Measurements from ENCODE around the gene UBE3B. TPM values are rescaled to one million over a fixed set of nuclear protein-coding genes. Genes with fewer than 3 reads are reported as not detected.
A peak's percentile ranks its signal among the peaks of the same experiment; 100 is the strongest.

The UBE3B gene
- total and polyA plus RNA-seq, 4 experiments from 2014 or later, result 24.0 to 58.1 (median 40.1) TPM

DNA sequence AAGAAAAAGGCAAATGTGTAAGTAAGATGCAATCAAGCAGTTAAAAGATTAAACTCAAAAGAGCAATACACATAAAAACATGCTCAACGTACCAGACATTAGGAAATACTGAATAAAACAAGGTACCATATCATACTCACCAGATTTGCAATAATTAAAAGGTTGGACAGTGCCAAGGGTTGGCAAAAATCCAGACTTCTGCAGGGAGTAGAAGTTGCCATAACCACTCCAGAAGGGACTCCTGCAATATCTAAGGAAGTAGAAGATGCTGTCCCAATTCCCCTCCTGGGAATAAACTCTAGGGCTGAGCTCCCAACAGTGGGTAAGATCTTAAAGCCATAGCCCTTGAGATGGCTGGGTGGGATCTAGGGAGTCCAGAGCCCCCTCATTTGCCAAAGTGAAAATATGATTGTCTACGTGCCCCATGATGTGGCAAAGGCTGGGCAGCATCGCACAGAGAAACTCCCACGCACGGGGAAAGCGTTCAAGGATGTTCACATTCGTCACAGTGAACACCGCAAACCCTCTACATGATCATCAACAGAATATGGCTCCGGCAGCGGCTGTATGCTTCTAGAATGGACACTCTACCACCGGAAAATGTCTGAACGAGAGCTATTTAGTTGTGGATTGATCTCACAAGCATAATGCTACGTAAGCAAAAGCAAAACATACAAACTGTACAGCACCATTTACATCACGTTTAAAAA lies 12.6 kb upstream of the UBE3B start:
- Mint-ChIP-seq H3K9me3 (no peaks in the 10 kb centered on the region), H3K36me3 (peaks cover 0 to 40% of the 10 kb centered on the region in 2 donors), H3K4me1 (peaks cover 24 to 67% (median 39%) of the 10 kb centered on the region in 4 donors), H3K4me3 (no peak overlapping the region), H3K27me3 (no peaks in the 10 kb centered on the region), H3K27ac (peak overlapping the region in 1 of 7 donors; percentile 42)
- Histone ChIP-seq H3K36me3 (ENCODE audit: insufficient read depth, low read length) (peaks cover 29% of the 10 kb centered on the region), H3K27ac (ENCODE audit: low read depth, low read length) (no peak overlapping the region), H3K27me3 (ENCODE audit: insufficient read depth, low read length) (no peaks in the 10 kb centered on the region), H3K4me1 (ENCODE audit: insufficient read depth, low read length) (peaks cover 14% of the 10 kb centered on the region), H3K9me3 (ENCODE audit: control insufficient read depth in 1 of 2, low read length in 2 of 2) (no peaks in the 10 kb centered on the region), H3K4me3 (ENCODE audit: low read length in 2 of 2) (no peak overlapping the region)
- intact Hi-C loops (cut with micrococcal nuclease), result no loop called here
- CTCF ChIA-PET (ENCODE audit: partially characterized antibody), result interaction anchor here (0.7 to 1.0 kb wide), 2 partner anchors 32 to 36 kb away, joined by 3 read pairs; no protein-coding TSS in a partner anchor
- no peak for DNase-seq
- POLR2A ChIA-PET (ENCODE audit: partially characterized antibody), result interaction anchor here (2.8 kb wide), 1 partner anchor 12 kb away, joined by 7 read pairs; the partner anchor contains the start of genes KCTD10 and UBE3B

DNA sequence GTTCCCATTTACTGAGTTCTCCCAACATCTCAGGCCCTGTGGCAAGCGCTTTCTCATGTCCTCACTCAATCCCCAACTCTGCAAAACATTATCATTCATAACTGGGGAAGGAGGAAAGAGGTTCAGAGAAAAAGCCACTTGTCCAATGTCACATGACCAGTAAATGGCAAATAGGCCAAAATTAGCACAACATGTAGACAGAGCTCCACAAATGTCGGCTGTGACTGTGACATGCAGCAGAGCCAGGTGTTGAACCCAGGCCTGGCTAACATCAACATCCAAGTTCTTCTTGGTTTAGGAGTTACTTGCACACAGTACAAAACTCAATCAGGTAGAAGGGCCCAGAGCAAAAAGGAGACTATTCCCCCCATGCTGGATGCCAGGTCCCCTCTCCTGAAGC lies 11.1 kb upstream of the UBE3B start:
- Histone ChIP-seq H3K27me3 (ENCODE audit: insufficient read depth, low read length) (no peaks in the 10 kb centered on the region), H3K4me3 (ENCODE audit: low read length in 2 of 2) (no peak overlapping the region), H3K27ac (ENCODE audit: low read depth, low read length) (no peak overlapping the region), H3K9me3 (ENCODE audit: control insufficient read depth in 1 of 2, low read length in 2 of 2) (no peaks in the 10 kb centered on the region), H3K36me3 (ENCODE audit: insufficient read depth, low read length) (peaks cover 29% of the 10 kb centered on the region), H3K4me1 (ENCODE audit: insufficient read depth, low read length) (peaks cover 14% of the 10 kb centered on the region)
- H3K4me1 Mint-ChIP-seq, result peaks cover 31 to 79% (median 48%) of the 10 kb centered on the region in 4 donors
- intact Hi-C loops (cut with micrococcal nuclease), result no loop called here
- ChIA-PET POLR2A (ENCODE audit: partially characterized antibody) (no interaction called here), CTCF (ENCODE audit: partially characterized antibody) (no interaction called here)
- no peaks in the 10 kb centered on the region for H3K9me3 Mint-ChIP-seq
- no peaks in the 10 kb centered on the region for H3K27me3 Mint-ChIP-seq
- no peak overlapping the region for H3K4me3 Mint-ChIP-seq
- peak overlapping the region in 2 of 7 donors; percentile 8 to 32 for H3K27ac Mint-ChIP-seq
- peaks cover 0 to 46% of the 10 kb centered on the region in 2 donors for H3K36me3 Mint-ChIP-seq
- DNase-seq, result no peak

DNA sequence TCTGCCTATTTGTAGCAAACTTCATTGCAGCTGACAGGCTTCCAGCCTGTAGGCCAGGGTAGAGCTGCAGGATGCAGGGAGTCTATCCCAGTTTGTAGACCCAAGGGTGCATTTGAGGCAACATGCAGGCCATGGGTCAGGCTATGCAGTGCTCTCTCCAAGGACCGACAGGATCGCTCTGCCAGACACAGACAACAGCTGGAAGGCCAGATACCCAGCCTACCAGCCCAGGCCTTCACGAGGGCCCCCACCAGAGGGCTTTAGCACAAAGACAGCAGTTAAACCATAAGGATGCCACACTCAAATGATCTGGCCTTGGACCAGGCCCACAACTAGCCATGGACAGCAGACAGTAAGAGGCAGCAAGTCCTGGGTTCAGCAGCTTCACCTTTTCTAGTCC lies 10.6 kb upstream of the UBE3B start:
- Mint-ChIP-seq H3K4me3 (no peak overlapping the region), H3K9me3 (no peaks in the 10 kb centered on the region), H3K36me3 (peaks cover 0 to 46% of the 10 kb centered on the region in 2 donors), H3K4me1 (peaks cover 29 to 74% (median 45%) of the 10 kb centered on the region in 4 donors), H3K27ac (peak overlapping the region in 1 of 7 donors; percentile 8), H3K27me3 (no peaks in the 10 kb centered on the region)
- ChIA-PET POLR2A (ENCODE audit: partially characterized antibody) (no interaction called here), CTCF (ENCODE audit: partially characterized antibody) (no interaction called here)
- no peaks in the 10 kb centered on the region for H3K27me3 ChIP-seq (ENCODE audit: insufficient read depth, low read length)
- no peak overlapping the region for H3K27ac ChIP-seq (ENCODE audit: low read depth, low read length)
- H3K36me3 ChIP-seq (ENCODE audit: insufficient read depth, low read length), result peaks cover 29% of the 10 kb centered on the region
- no peak for DNase-seq
- H3K4me3 ChIP-seq (ENCODE audit: low read length in 2 of 2), result no peak overlapping the region
- peaks cover 14% of the 10 kb centered on the region for H3K4me1 ChIP-seq (ENCODE audit: insufficient read depth, low read length)
- intact Hi-C loops (cut with micrococcal nuclease), result no loop called here
- H3K9me3 ChIP-seq (ENCODE audit: control insufficient read depth in 1 of 2, low read length in 2 of 2), result no peaks in the 10 kb centered on the region

DNA sequence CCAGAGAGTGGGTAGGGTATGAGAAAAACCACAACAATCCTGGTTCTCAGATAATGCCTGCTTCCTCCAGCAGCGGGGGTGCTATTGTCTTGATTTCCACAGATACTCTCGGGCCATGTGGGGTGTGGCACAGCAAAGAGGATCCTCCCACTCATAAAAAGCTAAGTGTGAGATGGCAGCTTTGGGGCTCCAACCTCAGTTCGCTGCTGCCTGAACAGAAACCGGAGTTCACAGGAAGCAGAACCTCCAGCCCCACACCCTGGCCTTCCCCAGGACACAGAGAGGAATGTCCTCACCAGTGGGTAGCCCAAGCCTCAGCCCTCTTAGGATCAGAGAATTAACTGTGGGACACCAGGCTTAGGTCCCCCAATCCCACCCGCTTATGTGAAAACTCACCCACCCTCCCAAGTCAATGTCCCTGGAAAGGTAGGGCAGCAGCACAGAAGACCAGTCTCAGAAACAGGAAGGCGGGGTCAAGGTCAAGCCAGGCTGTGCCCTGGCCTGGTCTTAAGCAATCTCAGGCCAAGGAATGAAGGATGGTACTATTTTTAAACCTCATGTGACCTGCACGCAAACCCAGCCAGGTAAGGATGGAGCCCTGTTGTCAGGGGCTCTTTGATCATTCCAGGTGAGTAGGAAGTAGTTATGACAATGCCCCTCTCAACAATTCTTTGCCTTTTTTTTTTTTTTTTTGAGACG lies 9.3 kb upstream of the UBE3B start:
- Histone ChIP-seq H3K36me3 (ENCODE audit: insufficient read depth, low read length) (peaks cover 29% of the 10 kb centered on the region), H3K27me3 (ENCODE audit: insufficient read depth, low read length) (no peaks in the 10 kb centered on the region), H3K4me1 (ENCODE audit: insufficient read depth, low read length) (peaks cover 12% of the 10 kb centered on the region), H3K9me3 (ENCODE audit: control insufficient read depth in 1 of 2, low read length in 2 of 2) (no peaks in the 10 kb centered on the region), H3K27ac (ENCODE audit: low read depth, low read length) (no peak overlapping the region), H3K4me3 (ENCODE audit: low read length in 2 of 2) (no peak overlapping the region)
- no peak for DNase-seq
- CTCF ChIA-PET (ENCODE audit: partially characterized antibody), result interaction anchor here (1.4 kb wide), 1 partner anchor 40 kb away, joined by 3 read pairs; no protein-coding TSS in a partner anchor
- H3K27ac Mint-ChIP-seq, result no peak overlapping the region
- H3K36me3 Mint-ChIP-seq, result peaks cover 0 to 46% of the 10 kb centered on the region in 2 donors
- H3K9me3 Mint-ChIP-seq, result no peaks in the 10 kb centered on the region
- POLR2A ChIA-PET (ENCODE audit: partially characterized antibody), result no interaction called here
- no peaks in the 10 kb centered on the region for H3K27me3 Mint-ChIP-seq
- peaks cover 27 to 65% (median 41%) of the 10 kb centered on the region in 4 donors for H3K4me1 Mint-ChIP-seq
- intact Hi-C loops (cut with micrococcal nuclease), result no loop called here
- H3K4me3 Mint-ChIP-seq, result no peak overlapping the region

DNA sequence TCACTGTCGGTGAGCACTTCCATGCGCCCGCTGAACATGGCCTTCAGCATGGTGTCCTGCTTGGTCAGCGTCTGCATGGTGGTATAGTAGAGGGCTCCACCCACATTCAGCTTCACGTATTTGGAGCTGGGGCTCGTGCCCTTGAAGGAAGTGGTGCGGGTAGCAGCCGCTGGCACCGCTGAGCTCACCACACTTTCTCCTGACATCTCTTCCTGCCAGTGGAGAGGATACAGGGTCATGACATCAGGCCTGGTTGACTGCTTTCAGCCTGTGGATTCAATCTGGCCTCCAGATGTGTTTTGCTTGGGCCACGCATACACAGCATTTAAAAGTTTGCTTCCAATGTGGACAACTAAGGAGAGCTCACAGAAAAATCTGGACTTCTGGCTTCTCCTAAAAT lies 7.9 kb upstream of the UBE3B start:
- peaks cover 29% of the 10 kb centered on the region for H3K36me3 ChIP-seq (ENCODE audit: insufficient read depth, low read length)
- DNase-seq, result no peak
- no peak overlapping the region for H3K4me3 Mint-ChIP-seq
- H3K27ac ChIP-seq (ENCODE audit: low read depth, low read length), result no peak overlapping the region
- peaks cover 22 to 60% (median 29%) of the 10 kb centered on the region in 4 donors for H3K4me1 Mint-ChIP-seq
- no peaks in the 10 kb centered on the region for H3K27me3 Mint-ChIP-seq
- no peaks in the 10 kb centered on the region for H3K27me3 ChIP-seq (ENCODE audit: insufficient read depth, low read length)
- no peaks in the 10 kb centered on the region for H3K9me3 ChIP-seq (ENCODE audit: control insufficient read depth in 1 of 2, low read length in 2 of 2)
- POLR2A ChIA-PET (ENCODE audit: partially characterized antibody), result no interaction called here
- no peaks in the 10 kb centered on the region for H3K4me1 ChIP-seq (ENCODE audit: insufficient read depth, low read length)
- H3K9me3 Mint-ChIP-seq, result no peaks in the 10 kb centered on the region
- no peak overlapping the region for H3K4me3 ChIP-seq (ENCODE audit: low read length in 2 of 2)
- peaks cover 0 to 41% of the 10 kb centered on the region in 2 donors for H3K36me3 Mint-ChIP-seq
- no peak overlapping the region for H3K27ac Mint-ChIP-seq
- intact Hi-C loops (cut with micrococcal nuclease), result no loop called here
- CTCF ChIA-PET (ENCODE audit: partially characterized antibody), result interaction anchor here (1.1 to 1.4 kb wide), 3 partner anchors 36 to 376 kb away, joined by 3 to 4 read pairs (median 3); no protein-coding TSS in a partner anchor

DNA sequence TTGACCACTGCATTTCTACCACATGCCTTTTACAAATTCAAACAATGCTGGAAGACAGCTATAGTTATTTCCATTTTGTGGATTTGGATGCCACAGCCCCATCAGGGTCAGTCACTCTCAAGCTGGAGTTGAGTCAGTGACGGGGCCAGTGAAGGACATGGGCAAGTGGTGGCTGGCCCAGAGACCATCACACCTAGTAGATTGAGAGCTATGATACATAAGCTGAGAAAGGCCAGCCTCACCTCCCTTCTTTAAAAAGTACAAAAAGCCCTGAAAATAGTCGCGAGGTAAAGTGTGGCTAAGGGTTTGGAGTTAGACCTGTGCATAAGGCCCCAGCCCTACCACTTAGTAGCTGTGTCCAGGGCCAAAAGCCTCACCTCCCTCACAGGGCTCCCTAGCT lies 4.4 kb upstream of the UBE3B start:
- ChIA-PET CTCF (ENCODE audit: partially characterized antibody) (interaction anchor here (0.6 kb wide), 1 partner anchor 45 kb away, joined by 3 read pairs; no protein-coding TSS in a partner anchor), POLR2A (ENCODE audit: partially characterized antibody) (interaction anchor here (0.6 kb wide), 1 partner anchor 810 kb away, joined by 3 read pairs; no protein-coding TSS in a partner anchor)
- intact Hi-C loops (cut with micrococcal nuclease), result no loop called here
- Histone ChIP-seq H3K27me3 (ENCODE audit: insufficient read depth, low read length) (no peaks in the 10 kb centered on the region), H3K36me3 (ENCODE audit: insufficient read depth, low read length) (peaks cover 14% of the 10 kb centered on the region), H3K4me1 (ENCODE audit: insufficient read depth, low read length) (peaks cover 26% of the 10 kb centered on the region), H3K4me3 (ENCODE audit: low read length in 2 of 2) (no peak overlapping the region), H3K9me3 (ENCODE audit: control insufficient read depth in 1 of 2, low read length in 2 of 2) (no peaks in the 10 kb centered on the region), H3K27ac (ENCODE audit: low read depth, low read length) (no peak overlapping the region)
- Mint-ChIP-seq H3K27me3 (no peaks in the 10 kb centered on the region), H3K4me3 (no peak overlapping the region), H3K36me3 (peaks cover 0 to 31% of the 10 kb centered on the region in 2 donors), H3K9me3 (no peaks in the 10 kb centered on the region), H3K27ac (no peak overlapping the region), H3K4me1 (peaks cover 31 to 67% (median 38%) of the 10 kb centered on the region in 4 donors)
- no peak for DNase-seq

Measured in CD4-positive, alpha-beta memory T cell (primary cell).